Omental fat pad (tissue), 4 donors: ENCODE measurements around the gene UNC93B1. TPM values are rescaled to one million over a fixed set of nuclear protein-coding genes. Genes with fewer than 3 reads are reported as not detected.
A peak's percentile ranks its signal among the peaks of the same experiment; 100 is the strongest.

Experiments
- ATAC-seq: fragments of 150-250 bp; one replicate; pipeline ENCODE4 v1.9.1; 2016; ENCODE audit warnings: mild to moderate bottlenecking, moderate library complexity; ENCODE audit not compliant: low FRiP score
- DNase-seq: peaks from one replicate; pipeline ENCODE4 v3.0.0-alpha.2; 2019; ENCODE audit warnings: low spot score
- CTCF ChIP-seq, 3 donors: fragments of 450-650 bp; IDR thresholded peaks; one replicate each; pipeline ENCODE4 v1.5.1; 2016 to 2017; ENCODE audit warnings: antibody characterized with exemption in 3 of 3, mild to moderate bottlenecking in 3 of 3, moderate library complexity in 2 of 3
- total RNA-seq, 4 donors: library from RNA; depleted of rRNA; stranded (reverse); fragments of >200 nt; gene quantifications; one replicate each; pipeline ENCODE4 v1.1.0, GENCODE V29; 2016

UNC93B1 gene
- total RNA-seq, 4 donors from 2014 or later: 33.5 to 63.8 (median 51.4) TPM

- TF ChIP-seq CTCF (IDR thresholded peaks at IDR 0.05): no peak
- ATAC-seq (no peak), DNase-seq (no peak)
These were observed 4.8 kb upstream of the UNC93B1 start for GRCh38 chr11:68008381-68009337.

GRCh38 chr11:68007498-68008380 is 3.8 kb upstream of the UNC93B1 start:
- DNase-seq: no peak
- TF ChIP-seq CTCF (IDR thresholded peaks at IDR 0.05): no peak

GRCh38 chr11:68006606-68007166 is 2.8 kb upstream of the UNC93B1 start:
- no peak for ATAC-seq
- TF ChIP-seq CTCF (IDR thresholded peaks at IDR 0.05): no peak
- no peak for DNase-seq

More at GRCh38 chr11:68007498-68008380, 3.8 kb upstream of the UNC93B1 start:
- no peak for ATAC-seq

- ATAC-seq: peak; percentile 11
- no peak for TF ChIP-seq CTCF (IDR thresholded peaks at IDR 0.05)
- no peak for DNase-seq
These were observed 846 bp upstream of the UNC93B1 start for GRCh38 chr11:68004551-68005335.

GRCh38 chr11:68002938-68003845 is 705 bp downstream of the UNC93B1 start:
- no peak for TF ChIP-seq CTCF (IDR thresholded peaks at IDR 0.05)

More at GRCh38 chr11:68002938-68003845, 705 bp downstream of the UNC93B1 start:
- ATAC-seq (peak; percentile 20), DNase-seq (no peak)
